Uterus (tissue), 2 donors: ENCODE results near the gene ZBTB7C.

Experiments used
- POLR2A ChIP-seq, 2 donors: fragments of 450-650 bp; IDR thresholded peaks; one replicate each; pipeline ENCODE4 v1.6.1; 2016; ENCODE audit warnings: antibody characterized with exemption in 2 of 2, mild to moderate bottlenecking in 1 of 2, moderate library complexity in 1 of 2
- TF ChIP-seq, protein P1 (sequence below), 4 experiments: fragments of 200-600 bp in 2 of 4; fragments of 450-650 bp in 2 of 4; sonication (generic) in 2 of 4; IDR thresholded peaks; one replicate each; pipeline ENCODE4 v1.5.1; 2016 to 2019; ENCODE audit warnings: antibody characterized with exemption in 4 of 4, mild to moderate bottlenecking in 2 of 4, moderate library complexity in 1 of 4

GRCh38 chr18:48057018-48057417 lies 352.2 kb downstream of the ZBTB7C start:
- TF ChIP-seq, protein P1, sequence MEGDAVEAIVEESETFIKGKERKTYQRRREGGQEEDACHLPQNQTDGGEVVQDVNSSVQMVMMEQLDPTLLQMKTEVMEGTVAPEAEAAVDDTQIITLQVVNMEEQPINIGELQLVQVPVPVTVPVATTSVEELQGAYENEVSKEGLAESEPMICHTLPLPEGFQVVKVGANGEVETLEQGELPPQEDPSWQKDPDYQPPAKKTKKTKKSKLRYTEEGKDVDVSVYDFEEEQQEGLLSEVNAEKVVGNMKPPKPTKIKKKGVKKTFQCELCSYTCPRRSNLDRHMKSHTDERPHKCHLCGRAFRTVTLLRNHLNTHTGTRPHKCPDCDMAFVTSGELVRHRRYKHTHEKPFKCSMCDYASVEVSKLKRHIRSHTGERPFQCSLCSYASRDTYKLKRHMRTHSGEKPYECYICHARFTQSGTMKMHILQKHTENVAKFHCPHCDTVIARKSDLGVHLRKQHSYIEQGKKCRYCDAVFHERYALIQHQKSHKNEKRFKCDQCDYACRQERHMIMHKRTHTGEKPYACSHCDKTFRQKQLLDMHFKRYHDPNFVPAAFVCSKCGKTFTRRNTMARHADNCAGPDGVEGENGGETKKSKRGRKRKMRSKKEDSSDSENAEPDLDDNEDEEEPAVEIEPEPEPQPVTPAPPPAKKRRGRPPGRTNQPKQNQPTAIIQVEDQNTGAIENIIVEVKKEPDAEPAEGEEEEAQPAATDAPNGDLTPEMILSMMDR (IDR thresholded peaks at IDR 0.05), result no peak
- no peak for TF ChIP-seq POLR2A (IDR thresholded peaks at IDR 0.05)
